Measurements from ENCODE around the gene SNAI3.
"Not testable (repeated sequence)": the region's sequence is repeated elsewhere in the genome, so short reads cannot be mapped to it uniquely, and the experiment has no call there.

Gene SNAI3

DNA sequence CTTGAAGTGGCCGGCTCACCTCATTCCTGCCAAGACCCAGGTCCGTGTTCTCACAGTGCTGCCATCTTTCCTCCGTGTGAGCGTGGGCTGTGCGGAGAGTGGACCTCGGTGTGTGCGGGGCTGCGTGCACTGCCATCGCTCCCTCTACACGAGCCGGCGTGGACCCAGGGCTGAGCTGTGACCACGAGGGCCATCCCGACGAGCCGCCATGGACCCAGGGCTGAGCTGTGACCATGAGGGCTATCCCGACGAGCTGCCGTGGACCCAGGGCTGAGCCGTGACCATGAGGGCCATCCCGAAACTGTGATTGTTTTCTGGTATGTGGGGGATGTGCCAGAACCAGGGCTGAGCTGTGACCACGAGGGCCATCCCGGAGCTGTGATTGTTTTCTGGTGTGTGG lies 14.5 kb downstream of the SNAI3 start:
- in situ Hi-C loops (cut with MboI; ENCODE audit: low sequenced_read_pairs): no loop called here

DNA sequence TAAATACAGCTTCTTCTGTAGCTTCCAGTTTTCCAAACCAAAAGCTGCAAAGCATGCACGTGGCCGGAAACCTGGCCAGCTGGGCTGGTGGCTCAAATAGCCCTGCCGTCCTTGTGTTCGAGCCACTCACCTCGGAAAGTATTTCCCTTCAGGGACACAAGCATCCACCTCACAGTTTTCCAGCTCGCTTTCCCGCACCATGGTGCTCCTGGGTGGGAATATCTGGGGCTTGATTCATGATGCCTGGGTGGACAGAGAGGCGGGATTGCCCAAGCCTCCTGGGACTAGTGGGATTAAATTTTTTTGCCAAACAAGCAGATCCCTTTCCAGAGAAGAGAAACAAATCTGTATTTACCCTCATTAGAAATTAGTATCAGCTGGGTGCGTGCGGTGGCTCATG lies 16.3 kb downstream of the SNAI3 start:
- in situ Hi-C loops (cut with MboI; ENCODE audit: low sequenced_read_pairs): no loop called here

DNA sequence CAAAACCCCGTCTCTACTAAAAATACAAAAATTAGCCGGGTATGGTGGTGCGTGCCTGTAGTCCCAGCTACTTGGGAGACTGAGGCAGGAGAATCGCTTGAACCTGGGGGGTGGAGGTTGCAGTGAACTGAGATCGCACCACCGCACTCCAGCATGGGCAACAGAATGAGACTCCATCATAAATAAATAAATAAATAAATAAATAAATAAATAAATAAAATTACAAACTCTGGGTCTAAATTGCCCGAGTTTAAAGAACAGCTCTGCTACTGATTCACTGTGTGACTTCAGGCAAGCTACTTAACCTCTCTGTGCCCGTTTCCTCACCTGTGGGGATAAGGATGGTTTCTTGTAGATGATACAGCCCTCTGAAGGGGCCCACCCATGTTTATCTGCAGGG lies 16.8 kb downstream of the SNAI3 start:
- in situ Hi-C loops (cut with MboI; ENCODE audit: low sequenced_read_pairs): not testable (repeated sequence)

DNA sequence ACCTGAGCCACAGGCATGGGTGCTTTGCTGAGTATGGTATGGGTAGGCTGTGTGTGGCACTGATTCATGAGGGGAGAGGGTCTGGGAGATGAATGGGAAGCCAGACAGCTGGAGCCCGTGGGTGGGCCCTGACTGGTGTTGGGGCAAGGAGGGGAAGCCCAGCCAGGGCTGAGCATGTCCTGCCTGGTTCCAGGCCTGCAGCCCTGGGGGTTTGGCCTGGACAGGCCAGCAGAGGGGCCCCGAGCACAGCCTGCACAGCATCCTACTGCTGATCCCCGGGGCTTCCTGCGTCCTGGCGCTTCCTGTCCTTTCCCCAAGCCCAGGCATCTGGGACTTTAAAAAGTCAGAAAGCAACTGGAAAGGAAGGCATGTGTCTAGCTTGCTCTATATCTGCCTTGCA lies 18.8 kb downstream of the SNAI3 start:
- in situ Hi-C loops (cut with MboI; ENCODE audit: low sequenced_read_pairs): no loop called here

DNA sequence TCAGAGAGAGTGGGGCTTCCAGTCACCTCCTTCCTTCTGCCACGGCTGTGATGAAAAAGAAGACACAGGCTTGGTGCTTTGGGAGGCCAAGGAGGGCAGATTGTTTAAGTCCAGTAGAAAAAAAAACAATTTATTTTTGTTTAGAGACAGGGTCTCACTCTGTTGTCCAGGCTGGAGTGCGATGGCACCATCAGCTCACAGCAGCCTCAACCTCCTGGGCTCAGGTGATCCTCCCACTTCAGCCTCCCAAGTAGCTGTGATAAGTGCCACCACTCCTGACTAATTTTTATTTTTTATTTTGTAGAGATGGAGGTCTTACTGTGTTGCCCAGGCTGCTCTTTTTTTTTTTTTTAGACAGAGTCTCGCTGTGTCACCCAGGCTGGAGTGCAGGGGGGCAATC lies 20.7 kb downstream of the SNAI3 start:
- in situ Hi-C loops (cut with MboI; ENCODE audit: low sequenced_read_pairs): no loop called here

DNA sequence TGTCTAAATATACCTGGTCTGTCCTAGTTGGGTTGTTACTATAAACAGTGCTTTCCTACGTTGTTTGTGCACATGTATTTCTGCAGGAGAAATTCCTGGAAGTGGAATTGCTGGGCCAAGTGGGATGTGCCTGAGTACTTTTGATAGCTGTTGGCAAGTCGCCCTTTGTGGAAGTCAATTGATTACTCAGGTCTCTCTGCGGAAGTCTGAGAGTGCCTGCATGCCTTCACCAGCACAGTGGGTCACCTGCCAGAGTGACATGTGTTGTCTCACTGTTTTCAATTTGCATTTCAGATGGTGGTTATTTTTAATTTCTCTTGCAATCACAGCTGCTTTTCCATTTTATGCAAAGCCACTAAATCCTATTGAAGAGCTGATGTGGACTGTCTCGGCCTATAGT lies 21.2 kb downstream of the SNAI3 start:
- in situ Hi-C loops (cut with MboI; ENCODE audit: low sequenced_read_pairs): no loop called here

DNA sequence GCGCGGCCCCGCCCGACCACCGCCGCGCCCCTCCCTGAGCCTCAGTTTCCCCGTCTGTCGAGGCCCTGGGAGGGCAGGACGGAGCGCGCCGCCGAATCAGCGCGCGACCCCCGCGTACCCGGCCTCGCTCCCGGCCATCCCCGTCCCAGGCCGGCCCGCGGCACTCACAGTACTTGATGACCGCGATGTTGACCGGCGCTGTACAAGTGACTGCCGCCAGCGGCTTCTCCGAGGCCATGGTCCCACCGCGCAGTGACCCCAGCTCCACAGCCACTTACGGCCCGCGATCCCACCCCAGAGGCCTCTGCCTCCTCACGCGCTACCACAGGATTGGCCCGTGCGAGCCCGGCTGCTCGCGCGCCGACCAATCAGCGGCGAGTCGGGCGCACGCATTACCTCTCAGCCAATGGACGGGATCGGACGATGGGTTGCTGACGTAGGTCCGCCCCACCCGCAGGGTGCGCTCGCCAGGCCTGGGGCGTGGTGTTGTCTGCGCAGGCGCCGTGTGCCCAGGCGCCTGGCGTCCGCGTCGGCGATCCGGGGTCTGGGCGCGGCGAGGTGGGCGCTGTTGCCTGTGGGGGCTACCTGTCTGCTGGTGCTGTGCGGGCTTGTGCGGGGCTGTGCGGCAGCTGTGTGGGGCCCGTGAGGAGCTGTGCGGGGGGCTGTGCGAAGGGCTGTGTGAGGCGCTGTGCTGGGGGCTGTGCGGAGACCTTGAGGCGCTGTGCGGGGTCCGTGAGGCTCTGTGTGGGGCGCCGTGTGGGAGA lies 23.3 kb downstream of the SNAI3 start, which contains the start of gene MVD:
Gene MVD, minus strand, starts transcription at position 249 of the 764 bp plus-strand sequence. Its CDS starts 11 bp downstream, at position 238.
- in situ Hi-C loops (cut with MboI; ENCODE audit: low sequenced_read_pairs): no loop called here

DNA sequence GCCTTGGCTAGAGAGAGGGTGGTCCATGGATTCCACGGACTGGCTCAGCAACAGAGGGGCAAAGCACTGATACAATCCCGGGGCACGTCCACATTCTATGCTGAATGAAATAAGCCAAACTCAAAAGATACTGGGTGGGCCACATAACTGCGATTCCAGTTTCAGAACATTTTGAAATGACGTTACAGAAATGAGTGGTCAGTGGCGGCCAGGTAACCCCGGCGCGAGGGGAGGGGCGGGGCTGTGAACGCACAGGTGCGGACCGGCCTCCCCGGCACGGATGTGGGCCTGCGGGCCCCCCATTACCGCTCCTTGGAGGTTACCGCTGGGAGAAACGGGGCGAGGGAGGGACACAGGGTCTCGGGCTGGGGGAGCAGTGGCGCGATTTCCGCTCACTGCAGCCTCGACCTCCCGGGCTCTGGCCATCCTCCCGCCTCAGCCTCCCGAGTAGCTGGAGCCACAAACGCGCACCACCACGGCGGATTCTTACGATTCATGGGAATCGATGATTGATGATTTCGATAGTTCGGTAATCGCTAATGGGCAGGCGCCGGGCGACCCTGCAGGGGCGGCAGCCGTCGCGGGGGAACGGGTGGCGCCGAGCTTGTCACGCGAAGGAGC lies 24.0 kb downstream of the SNAI3 start:
- in situ Hi-C loops (cut with MboI; ENCODE audit: low sequenced_read_pairs): no loop called here

DNA sequence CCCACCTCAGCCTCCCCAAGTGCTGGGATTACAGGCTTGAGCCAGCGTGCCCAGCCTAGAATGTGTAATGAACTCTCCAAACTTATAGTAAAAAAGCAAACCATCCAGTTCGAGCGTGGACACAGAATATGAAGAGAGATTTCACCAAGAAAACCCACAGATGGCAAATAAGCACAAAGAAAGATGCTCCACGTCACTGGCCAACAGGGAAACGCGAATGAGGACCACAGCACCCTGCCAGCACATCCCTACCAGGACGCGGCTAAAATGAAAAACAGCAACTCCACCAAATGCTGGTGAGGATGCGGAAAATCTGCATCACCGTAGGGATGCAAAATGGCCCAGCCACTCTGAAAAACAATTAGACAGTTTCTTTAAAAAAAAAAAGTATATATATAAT lies 24.8 kb downstream of the SNAI3 start:
- in situ Hi-C loops (cut with MboI; ENCODE audit: low sequenced_read_pairs): no loop called here

DNA sequence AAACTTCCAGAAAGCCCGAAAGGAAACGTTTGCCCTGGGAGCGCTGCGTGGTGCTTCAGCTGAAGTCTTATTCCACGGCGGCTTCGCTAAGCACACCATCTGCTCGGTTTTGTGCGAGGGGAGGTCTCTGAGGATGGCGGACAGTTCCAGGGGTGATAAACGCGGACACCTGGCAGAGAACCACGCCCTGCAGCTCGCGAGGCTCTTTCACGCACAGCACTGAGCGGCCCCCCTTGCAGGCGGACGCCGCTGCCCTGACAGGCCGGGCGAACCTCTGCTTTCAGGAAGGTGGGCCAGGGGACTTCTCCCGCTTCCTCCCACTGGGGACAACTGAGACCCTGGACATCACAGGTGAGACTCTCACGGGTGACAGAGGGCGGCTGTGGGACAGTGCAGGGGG lies 27.1 kb downstream of the SNAI3 start:
- in situ Hi-C loops (cut with MboI; ENCODE audit: low sequenced_read_pairs): no loop called here

DNA sequence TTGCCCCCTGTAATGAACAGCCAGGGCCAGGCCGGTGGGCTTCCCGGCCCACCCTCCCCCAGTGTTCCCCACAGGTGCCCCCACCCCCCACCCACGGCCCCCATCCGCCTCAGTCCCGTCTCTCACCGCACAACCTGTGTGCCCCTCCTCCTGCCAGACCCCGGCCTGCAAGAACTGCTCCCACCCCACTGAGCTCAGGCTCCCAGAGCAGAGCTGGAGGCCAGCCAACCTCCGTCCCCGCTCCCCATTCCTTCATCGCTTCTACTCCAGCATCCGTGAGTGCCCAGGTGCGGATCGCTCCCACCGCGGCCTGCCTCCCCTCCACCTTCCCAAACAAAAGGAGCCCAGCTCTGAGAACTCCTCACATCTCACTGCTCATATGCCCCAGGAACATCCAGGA lies 27.6 kb downstream of the SNAI3 start:
- in situ Hi-C loops (cut with MboI; ENCODE audit: low sequenced_read_pairs): no loop called here

DNA sequence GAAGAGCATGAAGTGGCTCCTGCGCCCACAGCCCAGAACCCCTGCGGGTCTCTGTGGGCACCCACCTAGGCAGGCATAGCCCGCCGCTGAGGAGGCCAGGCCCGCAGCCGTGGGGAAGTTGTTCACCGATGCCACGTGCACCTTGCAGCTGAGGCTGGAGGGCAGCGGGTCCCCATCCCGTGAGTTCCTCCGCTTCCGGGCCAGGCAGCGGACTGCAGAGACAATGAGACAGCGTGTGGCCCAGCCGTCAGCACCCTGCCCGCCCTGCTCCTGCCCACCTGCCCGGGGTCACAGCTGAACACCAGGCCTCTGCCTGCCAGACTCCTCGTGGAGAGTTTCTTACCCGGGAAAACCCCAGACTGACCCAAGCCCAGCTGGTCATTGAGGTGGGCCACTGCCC lies 28.9 kb downstream of the SNAI3 start:
- in situ Hi-C loops (cut with MboI; ENCODE audit: low sequenced_read_pairs): no loop called here

DNA sequence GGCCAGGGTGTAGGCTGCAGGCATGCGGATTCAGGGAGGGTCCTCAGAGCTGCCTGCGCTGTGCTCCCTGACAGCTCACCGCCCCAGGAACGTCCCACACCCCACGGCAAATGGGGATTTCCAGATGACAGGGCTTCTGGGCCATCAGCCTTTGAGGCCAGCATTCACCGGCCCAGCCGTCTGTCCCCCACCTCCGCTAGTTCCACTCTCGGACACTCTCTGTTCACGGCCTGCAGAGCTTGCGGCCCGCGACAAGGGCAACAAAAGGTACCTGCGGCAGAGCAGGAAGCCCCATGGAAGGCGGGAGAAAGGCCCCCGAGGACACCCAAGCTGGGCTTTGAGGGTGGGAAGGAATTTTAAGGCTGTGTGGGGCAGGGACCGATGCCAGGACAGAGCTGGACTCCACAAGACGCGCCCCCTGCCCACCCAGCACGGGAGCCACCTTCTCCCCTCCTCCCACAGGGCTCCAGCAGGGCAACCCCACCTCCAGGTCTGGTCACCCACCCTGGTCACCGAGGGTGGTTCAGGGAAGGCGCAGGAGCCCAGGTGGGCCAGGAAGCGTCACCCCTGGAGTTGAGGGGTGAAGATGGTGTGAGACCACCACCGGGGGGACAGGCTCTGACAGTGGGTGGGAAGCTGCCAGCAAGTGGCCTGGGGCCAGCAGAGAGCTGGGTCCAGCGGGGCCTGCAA lies 29.9 kb downstream of the SNAI3 start:
- in situ Hi-C loops (cut with MboI; ENCODE audit: low sequenced_read_pairs): no loop called here

DNA sequence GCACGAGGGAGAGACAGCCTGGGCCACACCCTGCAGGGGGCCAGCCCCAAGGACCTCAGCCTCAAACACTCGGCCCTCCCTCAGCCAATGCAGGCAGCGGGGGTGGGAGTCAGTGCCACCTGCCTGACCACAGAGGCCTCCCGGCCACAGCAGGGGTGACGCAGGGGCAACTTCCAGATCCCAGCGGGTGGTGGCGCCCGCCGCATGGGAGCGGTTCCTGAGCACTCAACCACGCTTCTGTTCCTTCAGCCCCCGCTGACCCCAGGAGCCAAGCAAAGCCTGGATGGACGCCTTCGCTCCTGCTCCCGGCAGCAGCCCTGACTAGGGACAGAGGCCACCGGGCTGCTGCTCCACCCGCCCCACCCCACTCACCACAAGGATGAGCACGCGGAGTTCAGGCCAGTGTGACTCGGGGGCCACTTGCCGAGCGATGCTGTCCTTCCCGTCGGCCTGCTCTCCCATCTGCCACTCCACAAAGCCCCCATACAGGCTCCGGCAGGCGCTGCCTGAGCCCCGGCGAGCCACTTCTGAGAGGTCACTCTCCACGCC lies 30.5 kb downstream of the SNAI3 start:
- in situ Hi-C loops (cut with MboI; ENCODE audit: low sequenced_read_pairs): no loop called here

DNA sequence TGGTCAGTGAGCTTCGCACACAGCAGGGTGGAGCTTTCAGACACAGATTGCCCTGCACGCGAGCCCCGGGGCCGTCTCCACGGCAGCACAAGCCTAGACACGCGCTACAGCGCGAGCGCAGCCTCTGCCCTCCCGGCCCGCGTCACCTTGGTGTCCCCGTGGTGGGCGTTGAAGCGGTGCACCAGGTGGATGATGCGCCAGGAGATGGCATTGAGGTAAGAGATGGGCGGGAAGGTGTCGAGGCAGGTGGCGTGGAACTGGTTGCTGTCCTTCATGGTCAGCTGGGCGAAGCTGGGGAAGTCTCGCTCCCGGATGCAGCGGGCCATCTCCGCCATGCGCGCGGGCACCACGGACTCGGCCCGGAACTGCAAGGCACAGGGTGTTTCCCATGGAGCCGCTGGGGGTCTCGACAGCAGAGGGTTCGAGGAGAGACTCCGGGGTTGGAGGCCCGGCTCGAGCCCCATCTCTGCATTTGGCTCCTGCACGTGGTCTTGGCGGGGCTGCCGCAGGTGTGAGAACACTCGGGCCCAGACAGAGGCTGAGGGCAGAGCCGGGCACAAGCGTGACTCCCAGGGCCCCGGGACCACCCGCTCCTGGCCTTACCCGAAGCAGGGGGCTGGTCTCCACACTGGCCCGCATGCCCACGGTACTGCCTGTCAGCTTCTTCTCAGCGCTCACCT lies 31.1 kb downstream of the SNAI3 start:
- in situ Hi-C loops (cut with MboI; ENCODE audit: low sequenced_read_pairs): no loop called here

DNA sequence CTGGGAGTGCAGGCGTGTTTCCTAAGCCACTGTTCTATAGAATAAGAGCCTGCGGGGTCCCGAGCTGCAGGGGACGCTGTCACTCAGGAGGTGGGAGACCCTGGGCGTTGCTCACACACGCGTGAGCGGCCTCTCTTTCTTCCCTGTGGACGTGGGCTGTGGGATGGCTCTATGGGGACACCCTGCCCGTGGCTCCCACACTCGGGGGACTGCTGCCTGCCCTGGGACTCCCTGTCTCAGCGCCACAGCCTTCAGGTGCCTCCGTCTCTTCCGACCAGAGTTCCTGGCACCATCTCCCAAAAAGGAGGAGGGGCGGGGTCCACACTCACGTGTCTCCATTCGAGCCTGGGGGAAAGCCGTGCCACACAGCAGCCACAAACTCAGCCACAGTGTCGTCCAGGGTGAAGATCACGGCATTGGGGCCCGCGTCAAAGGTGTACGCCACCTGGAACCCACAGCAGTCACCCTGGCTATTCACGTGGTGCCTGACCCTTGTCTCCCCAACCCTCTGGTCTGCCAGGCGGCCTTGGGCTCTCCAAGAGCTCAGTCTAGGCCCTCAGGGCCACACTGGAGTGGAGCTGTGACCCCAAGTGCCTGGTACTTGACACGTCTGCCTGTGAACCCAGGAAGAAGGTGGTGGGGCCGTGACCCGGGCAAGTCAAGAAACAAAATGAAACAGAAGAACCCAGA lies 31.8 kb downstream of the SNAI3 start:
- in situ Hi-C loops (cut with MboI; ENCODE audit: low sequenced_read_pairs): no loop called here

DNA sequence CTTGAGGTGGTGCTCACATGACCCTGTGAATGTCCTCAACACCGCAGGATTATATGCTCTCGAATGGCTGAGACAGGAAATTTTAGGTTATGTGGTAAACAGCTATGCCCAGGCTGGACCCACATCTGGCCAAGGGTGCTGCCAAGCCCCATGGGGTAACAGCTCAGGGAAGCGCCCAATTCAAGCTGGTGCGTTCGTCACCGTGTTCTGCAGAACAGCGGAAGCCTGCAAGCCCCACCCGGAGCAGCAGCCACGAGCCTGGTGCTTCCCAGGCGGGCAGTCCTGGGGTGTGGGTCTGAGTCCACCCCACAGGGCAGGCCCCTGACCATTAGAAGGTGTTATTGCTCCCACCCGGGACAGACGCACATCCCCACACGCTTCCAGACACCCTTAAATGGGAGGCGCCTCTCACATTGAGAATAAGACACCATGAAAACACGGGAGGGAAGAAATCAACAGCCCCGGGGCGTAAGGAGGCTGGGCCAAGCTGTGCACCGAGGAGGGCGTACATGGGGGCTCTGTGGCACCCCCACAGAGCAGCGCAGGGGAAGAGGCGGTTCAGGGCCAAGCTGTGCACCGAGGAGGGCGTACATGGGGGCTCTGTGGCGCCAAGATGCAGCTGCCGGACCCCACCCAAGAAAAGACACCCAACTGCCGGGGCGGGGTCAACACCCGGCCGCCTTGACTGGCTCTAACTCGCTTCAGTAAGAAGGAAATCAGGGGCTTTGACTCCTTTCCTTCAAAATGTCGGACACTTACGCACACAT lies 32.5 kb downstream of the SNAI3 start:
- in situ Hi-C loops (cut with MboI; ENCODE audit: low sequenced_read_pairs): no loop called here

DNA sequence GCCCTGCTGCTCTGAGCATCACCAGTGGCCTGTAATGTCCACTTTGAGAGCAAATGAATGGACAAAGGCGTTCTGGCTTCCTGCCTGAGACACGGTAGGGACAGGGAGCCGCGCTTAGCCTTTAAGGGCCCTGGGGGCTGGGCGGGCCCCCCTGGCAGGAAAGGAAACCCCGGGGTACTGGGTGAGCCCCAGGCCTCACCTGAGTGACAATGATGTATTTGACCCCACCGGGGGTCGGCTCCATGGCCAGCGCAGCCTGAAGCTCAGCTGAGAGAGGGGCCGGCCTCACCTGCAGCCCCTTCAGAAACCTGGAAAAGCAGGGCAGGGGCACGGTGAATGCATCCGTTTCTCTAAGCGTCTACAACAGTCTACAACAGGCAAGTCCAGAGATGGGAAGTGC lies 33.2 kb downstream of the SNAI3 start:
- in situ Hi-C loops (cut with MboI; ENCODE audit: low sequenced_read_pairs): no loop called here

DNA sequence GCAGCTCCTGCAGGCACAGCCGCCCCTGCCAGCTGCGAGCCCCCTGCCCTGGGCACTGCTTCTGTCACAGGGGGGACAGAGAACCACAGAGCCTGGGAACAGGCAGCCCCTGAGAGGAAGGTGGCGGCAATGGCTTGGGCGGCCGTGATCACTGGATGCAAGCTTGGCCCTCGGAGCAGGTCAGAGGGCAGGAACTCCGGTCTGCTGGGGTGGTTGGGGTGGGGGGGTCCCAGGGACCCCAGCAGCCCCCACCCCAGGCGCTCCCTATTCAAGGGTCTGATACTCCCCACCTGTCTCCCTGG lies 33.6 kb downstream of the SNAI3 start:
- in situ Hi-C loops (cut with MboI; ENCODE audit: low sequenced_read_pairs): no loop called here

Data from HL-60/S4 (cell line).